ENCODE measurements around the gene TTLL5.
"Not testable (repeated sequence)": the region's sequence is repeated elsewhere in the genome, so short reads cannot be mapped to it uniquely, and the experiment has no call there.

Gene TTLL5

GRCh38 chr14:75690010-75690409 is 29.0 kb downstream of the TTLL5 start:
- no peak for DNase-seq (ENCODE audit: low read depth in 1 of 2, low spot score in 1 of 2)
- Histone ChIP-seq H3K4me3 (replicated peaks; ENCODE audit: insufficient read depth, low read length) (no peak overlapping the region), H3K27me3 (ENCODE audit: insufficient read depth, poor library complexity, severe bottlenecking) (no peaks in the 10 kb centered on the region), H3K27ac (replicated peaks) (no peak overlapping the region)
- TF ChIP-seq REST (IDR thresholded peaks at IDR 0.05; ENCODE audit: insufficient replicate concordance, low read depth) = no peak
- no peak for TF ChIP-seq CTCF (IDR thresholded peaks at IDR 0.05; ENCODE audit: insufficient read depth, low read length)
- TF ChIP-seq POLR2AphosphoS5 (IDR thresholded peaks at IDR 0.05; ENCODE audit: low read depth) = no peak
- TF ChIP-seq GABPA (IDR thresholded peaks at IDR 0.05; ENCODE audit: low read depth) = no peak
- no peak for TF ChIP-seq SPI1 (IDR thresholded peaks at IDR 0.05; ENCODE audit: borderline replicate concordance, low read depth)

GRCh38 chr14:75695025-75695424 is 34.0 kb downstream of the TTLL5 start:
- not testable (repeated sequence) for H3K4me3 ChIP-seq (replicated peaks; ENCODE audit: insufficient read depth, low read length); H3K27me3 ChIP-seq (ENCODE audit: insufficient read depth, poor library complexity, severe bottlenecking); H3K27ac ChIP-seq (replicated peaks); DNase-seq (ENCODE audit: low read depth in 1 of 2, low spot score in 1 of 2)

GRCh38 chr14:75697386-75697785 is 36.3 kb downstream of the TTLL5 start:
- H3K27me3 ChIP-seq (ENCODE audit: insufficient read depth, poor library complexity, severe bottlenecking) = no peaks in the 10 kb centered on the region

More at GRCh38 chr14:75697386-75697785, 36.3 kb downstream of the TTLL5 start:
- Histone ChIP-seq H3K27ac (replicated peaks) (no peak overlapping the region), H3K4me3 (replicated peaks; ENCODE audit: insufficient read depth, low read length) (no peak overlapping the region)
- TF ChIP-seq POLR2AphosphoS5 (IDR thresholded peaks at IDR 0.05; ENCODE audit: low read depth) (no peak), CTCF (IDR thresholded peaks at IDR 0.05; ENCODE audit: insufficient read depth, low read length) (no peak), GABPA (IDR thresholded peaks at IDR 0.05; ENCODE audit: low read depth) (no peak), REST (IDR thresholded peaks at IDR 0.05; ENCODE audit: insufficient replicate concordance, low read depth) (no peak), SPI1 (IDR thresholded peaks at IDR 0.05; ENCODE audit: borderline replicate concordance, low read depth) (no peak)
- DNase-seq (ENCODE audit: low read depth in 1 of 2, low spot score in 1 of 2) = no peak
